Ishikawa (cell line): ENCODE data around the gene ECT2.

ENCODE experiments used
- CEBPB ChIP-seq: IDR thresholded peaks from 2 replicates; pipeline ENCODE4 v1.6.1; 2012
- CREB1 ChIP-seq: IDR thresholded peaks from 2 replicates; pipeline ENCODE4 v1.6.1; 2012; ENCODE audit warnings: low read depth
- EGR1 ChIP-seq: IDR thresholded peaks from 2 replicates; pipeline ENCODE4 v1.6.1; 2012
- EP300 ChIP-seq: IDR thresholded peaks from 2 replicates; pipeline ENCODE4 v1.6.1; 2012; ENCODE audit warnings: borderline replicate concordance
- FOXM1 ChIP-seq: IDR thresholded peaks from 2 replicates; pipeline ENCODE4 v1.6.1; 2012; ENCODE audit warnings: low read depth, borderline replicate concordance
- NFIC ChIP-seq: IDR thresholded peaks from 2 replicates; pipeline ENCODE4 v1.6.1; 2012
- RAD21 ChIP-seq: IDR thresholded peaks from 2 replicates; pipeline ENCODE4 v1.6.1; 2012; ENCODE audit warnings: low read depth
- TAF1 ChIP-seq: IDR thresholded peaks from 2 replicates; pipeline ENCODE4 v1.6.1; 2012; ENCODE audit warnings: low read depth, mild to moderate bottlenecking
- TCF12 ChIP-seq: IDR thresholded peaks from 2 replicates; pipeline ENCODE4 v1.6.1; 2012; ENCODE audit warnings: low read depth
- TEAD4 ChIP-seq: IDR thresholded peaks from 2 replicates; pipeline ENCODE4 v1.6.1; 2012
- YY1 ChIP-seq: IDR thresholded peaks from 2 replicates; pipeline ENCODE4 v1.6.1; 2012; ENCODE audit warnings: low read depth
- ZBTB7A ChIP-seq: IDR thresholded peaks from 2 replicates; pipeline ENCODE4 v1.6.1; 2012; ENCODE audit warnings: low read depth
- TF ChIP-seq, protein P1 (sequence below): IDR thresholded peaks from 2 replicates; pipeline ENCODE4 v1.6.1; 2012
- TF ChIP-seq, protein P2 (sequence below): IDR thresholded peaks from 2 replicates; pipeline ENCODE4 v1.6.1; 2012; ENCODE audit warnings: low read depth, mild to moderate bottlenecking
- TF ChIP-seq, protein P3 (sequence below): IDR thresholded peaks from 2 replicates; pipeline ENCODE4 v1.6.1; 2012

Gene ECT2

DNA sequence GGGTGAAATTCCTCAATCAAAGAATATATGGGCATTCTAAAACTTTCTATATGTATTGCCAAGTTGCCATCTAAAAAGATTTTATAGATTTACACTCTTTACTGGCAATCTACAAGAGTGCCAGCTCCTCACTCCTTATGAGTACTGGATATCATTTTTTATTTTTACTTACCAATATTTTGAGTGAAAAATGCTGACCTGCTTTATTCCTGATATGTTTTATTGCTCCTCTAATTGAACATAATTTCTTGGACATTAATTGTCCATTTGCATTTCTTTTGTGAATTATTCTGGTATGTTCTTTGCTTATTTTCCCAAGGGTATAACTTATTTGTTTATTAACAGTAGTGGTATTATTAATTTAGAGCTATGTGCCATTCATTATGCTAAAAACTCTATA is 96.8 kb downstream of the ECT2 start:
- no peak for TF ChIP-seq CREB1
- no peak for TF ChIP-seq NFIC
- no peak for TF ChIP-seq FOXM1
- TF ChIP-seq EP300, result no peak
- no peak for TF ChIP-seq EGR1
- TF ChIP-seq YY1, result no peak
- no peak for TF ChIP-seq CEBPB
- TF ChIP-seq TEAD4, result no peak
- TF ChIP-seq TCF12, result no peak
- TF ChIP-seq, protein P1, sequence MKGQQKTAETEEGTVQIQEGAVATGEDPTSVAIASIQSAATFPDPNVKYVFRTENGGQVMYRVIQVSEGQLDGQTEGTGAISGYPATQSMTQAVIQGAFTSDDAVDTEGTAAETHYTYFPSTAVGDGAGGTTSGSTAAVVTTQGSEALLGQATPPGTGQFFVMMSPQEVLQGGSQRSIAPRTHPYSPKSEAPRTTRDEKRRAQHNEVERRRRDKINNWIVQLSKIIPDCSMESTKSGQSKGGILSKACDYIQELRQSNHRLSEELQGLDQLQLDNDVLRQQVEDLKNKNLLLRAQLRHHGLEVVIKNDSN, result no peak
- no peak for TF ChIP-seq TAF1
- TF ChIP-seq RAD21, result no peak
- TF ChIP-seq, protein P2, sequence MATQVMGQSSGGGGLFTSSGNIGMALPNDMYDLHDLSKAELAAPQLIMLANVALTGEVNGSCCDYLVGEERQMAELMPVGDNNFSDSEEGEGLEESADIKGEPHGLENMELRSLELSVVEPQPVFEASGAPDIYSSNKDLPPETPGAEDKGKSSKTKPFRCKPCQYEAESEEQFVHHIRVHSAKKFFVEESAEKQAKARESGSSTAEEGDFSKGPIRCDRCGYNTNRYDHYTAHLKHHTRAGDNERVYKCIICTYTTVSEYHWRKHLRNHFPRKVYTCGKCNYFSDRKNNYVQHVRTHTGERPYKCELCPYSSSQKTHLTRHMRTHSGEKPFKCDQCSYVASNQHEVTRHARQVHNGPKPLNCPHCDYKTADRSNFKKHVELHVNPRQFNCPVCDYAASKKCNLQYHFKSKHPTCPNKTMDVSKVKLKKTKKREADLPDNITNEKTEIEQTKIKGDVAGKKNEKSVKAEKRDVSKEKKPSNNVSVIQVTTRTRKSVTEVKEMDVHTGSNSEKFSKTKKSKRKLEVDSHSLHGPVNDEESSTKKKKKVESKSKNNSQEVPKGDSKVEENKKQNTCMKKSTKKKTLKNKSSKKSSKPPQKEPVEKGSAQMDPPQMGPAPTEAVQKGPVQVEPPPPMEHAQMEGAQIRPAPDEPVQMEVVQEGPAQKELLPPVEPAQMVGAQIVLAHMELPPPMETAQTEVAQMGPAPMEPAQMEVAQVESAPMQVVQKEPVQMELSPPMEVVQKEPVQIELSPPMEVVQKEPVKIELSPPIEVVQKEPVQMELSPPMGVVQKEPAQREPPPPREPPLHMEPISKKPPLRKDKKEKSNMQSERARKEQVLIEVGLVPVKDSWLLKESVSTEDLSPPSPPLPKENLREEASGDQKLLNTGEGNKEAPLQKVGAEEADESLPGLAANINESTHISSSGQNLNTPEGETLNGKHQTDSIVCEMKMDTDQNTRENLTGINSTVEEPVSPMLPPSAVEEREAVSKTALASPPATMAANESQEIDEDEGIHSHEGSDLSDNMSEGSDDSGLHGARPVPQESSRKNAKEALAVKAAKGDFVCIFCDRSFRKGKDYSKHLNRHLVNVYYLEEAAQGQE, result no peak
- TF ChIP-seq, protein P3, sequence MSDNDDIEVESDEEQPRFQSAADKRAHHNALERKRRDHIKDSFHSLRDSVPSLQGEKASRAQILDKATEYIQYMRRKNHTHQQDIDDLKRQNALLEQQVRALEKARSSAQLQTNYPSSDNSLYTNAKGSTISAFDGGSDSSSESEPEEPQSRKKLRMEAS, result no peak
- TF ChIP-seq ZBTB7A, result no peak

DNA sequence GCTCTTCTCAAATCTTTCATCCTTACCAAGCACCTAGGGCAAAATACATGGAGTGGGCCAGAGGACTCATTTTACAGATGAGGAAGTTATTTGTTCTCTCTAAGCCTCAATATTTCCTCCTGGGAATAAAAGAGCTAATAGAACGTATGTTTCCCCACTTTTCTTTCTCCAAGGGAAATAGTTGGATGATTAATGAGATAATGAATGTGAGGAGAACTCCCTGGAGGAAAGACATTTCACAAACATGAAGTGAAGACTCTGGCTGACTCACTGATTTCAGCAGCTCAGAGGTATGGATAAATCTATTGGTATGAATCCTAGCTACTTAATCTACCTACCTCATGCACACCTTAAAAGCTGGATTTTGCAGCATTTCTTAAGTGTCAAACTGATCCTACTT is 98.4 kb downstream of the ECT2 start:
- TF ChIP-seq CEBPB (no peak), TEAD4 (no peak), ZBTB7A (no peak), CREB1 (no peak), YY1 (no peak), RAD21 (no peak), EGR1 (no peak), TAF1 (no peak), TCF12 (no peak), NFIC (no peak), FOXM1 (no peak), EP300 (no peak)
- TF ChIP-seq, protein P3, result no peak
- TF ChIP-seq, protein P1, result no peak
- TF ChIP-seq, protein P2, result no peak

DNA sequence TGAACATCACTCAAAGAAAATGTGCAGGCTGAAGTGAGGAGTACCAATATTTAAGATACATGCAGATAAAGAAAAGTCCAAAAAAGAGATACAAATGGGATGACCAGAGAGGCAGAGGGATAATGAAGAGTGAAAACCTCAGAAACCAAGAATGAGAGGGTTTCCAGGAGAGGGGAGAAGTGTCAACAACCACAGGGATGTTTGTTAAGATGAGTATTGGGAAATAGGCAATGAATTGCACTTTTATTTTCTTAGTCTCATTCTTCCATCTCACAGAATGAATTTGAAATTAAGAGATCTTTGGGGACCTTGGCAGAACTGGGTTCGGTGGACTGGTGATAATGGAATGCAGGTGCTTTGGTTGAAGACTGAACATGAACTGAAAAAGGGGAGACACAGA is 102.5 kb downstream of the ECT2 start:
- no peak for TF ChIP-seq EP300
- TF ChIP-seq EGR1, result no peak

DNA sequence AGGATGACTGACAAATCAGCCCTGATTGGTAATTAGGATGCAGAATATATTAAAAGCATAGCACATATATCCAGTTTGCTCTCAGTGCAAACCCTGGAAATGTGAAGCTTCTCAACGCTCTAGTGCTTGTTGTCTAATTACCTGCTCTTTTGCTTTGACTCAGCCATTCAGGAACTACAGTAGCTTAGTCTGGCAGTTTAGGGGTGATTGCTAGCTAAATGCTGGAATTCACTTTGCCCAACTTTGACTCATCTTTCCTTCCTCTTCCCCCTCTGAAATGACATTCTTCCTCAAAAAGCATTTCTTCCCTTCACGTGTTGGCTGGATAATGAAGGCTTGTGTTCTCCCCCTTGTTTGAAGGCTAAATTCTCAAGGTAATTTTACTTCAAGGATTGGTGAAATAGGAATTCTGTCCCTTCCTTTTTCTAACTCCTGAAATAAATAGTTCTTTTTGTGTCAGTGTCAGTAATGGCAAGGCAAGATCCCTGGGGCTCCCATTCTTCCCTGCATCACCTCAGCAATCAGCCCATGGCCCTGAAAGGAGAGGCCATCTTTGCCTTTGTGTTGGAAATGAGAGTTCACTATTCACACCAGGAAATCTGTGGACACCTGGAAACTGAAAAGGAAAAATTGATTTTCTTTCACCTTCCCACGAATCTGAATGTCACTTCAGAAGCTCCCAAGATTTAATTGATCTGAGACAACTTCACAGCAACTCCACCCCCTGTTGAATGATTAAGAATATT is 103.6 kb downstream of the ECT2 start:
- TF ChIP-seq CEBPB, result no peak
- TF ChIP-seq, protein P2, result no peak
- no peak for TF ChIP-seq TAF1
- TF ChIP-seq EGR1, result no peak
- no peak for TF ChIP-seq RAD21
- TF ChIP-seq TEAD4, result no peak
- TF ChIP-seq YY1, result no peak
- no peak for TF ChIP-seq ZBTB7A
- no peak for TF ChIP-seq FOXM1
- no peak for TF ChIP-seq NFIC
- TF ChIP-seq EP300, result no peak
- TF ChIP-seq CREB1, result no peak
- no peak for TF ChIP-seq TCF12
- TF ChIP-seq, protein P3, result no peak
- TF ChIP-seq, protein P1, result no peak
